Aorta (tissue), 5 donors: ENCODE results near the gene ELFN1. TPM values are rescaled to one million over a fixed set of nuclear protein-coding genes. Genes with fewer than 3 reads are reported as not detected.

Experiments
- ATAC-seq: fragments of 200-7000 bp; cut with Tn5 transposase; one replicate; pipeline ENCODE4 v1.9.1; 2022; ENCODE audit warnings: moderate library complexity; ENCODE audit not compliant: low FRiP score
- DNase-seq, 2 donors: peaks; one replicate each; pipeline ENCODE4 v3.0.0-alpha.2; 2020
- H3K27ac ChIP-seq, 2 donors: one replicate each; pipeline ENCODE4 v1.5.1; 2013; ENCODE audit warnings: low read length in 2 of 2, mild to moderate bottlenecking in 2 of 2, moderate library complexity in 2 of 2, control low read depth in 1 of 2, inconsistent platforms in 1 of 2, low read depth in 1 of 2
- H3K27me3 ChIP-seq, 2 donors: one replicate each; pipeline ENCODE4 v1.6.1; 2013; ENCODE audit warnings: control low read depth in 1 of 2, low read length in 1 of 2, mild to moderate bottlenecking in 1 of 2, moderate library complexity in 1 of 2; ENCODE audit not compliant: insufficient read depth in 2 of 2, control insufficient read depth in 1 of 2
- H3K36me3 ChIP-seq, 2 donors: one replicate each; pipeline ENCODE4 v1.6.1; 2013; ENCODE audit warnings: control low read depth in 1 of 2, low read length in 1 of 2, mild to moderate bottlenecking in 1 of 2; ENCODE audit not compliant: insufficient read depth in 2 of 2, control insufficient read depth in 1 of 2
- H3K4me1 ChIP-seq, 2 donors: one replicate each; pipeline ENCODE4 v1.6.1; 2013; ENCODE audit warnings: low read length in 2 of 2, control low read depth in 1 of 2, mild to moderate bottlenecking in 1 of 2, moderate library complexity in 1 of 2; ENCODE audit not compliant: insufficient read depth in 2 of 2, control insufficient read depth in 1 of 2
- H3K4me3 ChIP-seq, 2 donors: one replicate each; pipeline ENCODE4 v1.5.1; 2013; ENCODE audit warnings: low read length in 2 of 2, control low read depth in 1 of 2, mild to moderate bottlenecking in 1 of 2
- H3K9me3 ChIP-seq: one replicate; pipeline ENCODE4 v1.6.1; 2013; ENCODE audit warnings: mild to moderate bottlenecking, low read length; ENCODE audit not compliant: control insufficient read depth
- WGBS, 2 donors: extraction: QIAGEN DNeasy Blood & Tissue Kit; methylation state at CpG; one replicate each; pipeline ENCODE4 v1.1.7; 2013; 5-methylcytosine and 5-hydroxymethylcytosine counted together
- intact Hi-C, 2 donors: fragments of 100-400 bp; cut with DNase I; formaldehyde crosslinking; loops; one replicate each; pipeline versions ENCODE4 v1.14.2 to v1.15.0; 2022
- polyA plus RNA-seq, 2 donors: library from polyadenylated mRNA; stranded (reverse); fragments of 200-250 nt; gene quantifications; one replicate each; pipeline ENCODE4 v1.2.3, GENCODE V29; 2013
- total RNA-seq, 2 donors: library from RNA; stranded (reverse); fragmentation: NEBNext Ultra II Directional; extraction: Animal tissue kit (Norgen Biotek cat#: 25700); gene quantifications; one replicate each; pipeline ENCODE4 v1.2.1, GENCODE V29; 2021
- donor health status: healthy with polysubstance abuse.
- donor health status: Bipolar disorder and iron deficiency.
- donor health status: DM: no; HTN: no; CAD: no.
- donor health status: DM: no; HTN: no; CAD: no.
- donor health status: DM: yes; HTN: yes; CAD: no.

ELFN1 gene
- total and polyA plus RNA-seq, 4 donors, result 0.13 to 4.8 (median 1.2) TPM; not detected in 1

DNA sequence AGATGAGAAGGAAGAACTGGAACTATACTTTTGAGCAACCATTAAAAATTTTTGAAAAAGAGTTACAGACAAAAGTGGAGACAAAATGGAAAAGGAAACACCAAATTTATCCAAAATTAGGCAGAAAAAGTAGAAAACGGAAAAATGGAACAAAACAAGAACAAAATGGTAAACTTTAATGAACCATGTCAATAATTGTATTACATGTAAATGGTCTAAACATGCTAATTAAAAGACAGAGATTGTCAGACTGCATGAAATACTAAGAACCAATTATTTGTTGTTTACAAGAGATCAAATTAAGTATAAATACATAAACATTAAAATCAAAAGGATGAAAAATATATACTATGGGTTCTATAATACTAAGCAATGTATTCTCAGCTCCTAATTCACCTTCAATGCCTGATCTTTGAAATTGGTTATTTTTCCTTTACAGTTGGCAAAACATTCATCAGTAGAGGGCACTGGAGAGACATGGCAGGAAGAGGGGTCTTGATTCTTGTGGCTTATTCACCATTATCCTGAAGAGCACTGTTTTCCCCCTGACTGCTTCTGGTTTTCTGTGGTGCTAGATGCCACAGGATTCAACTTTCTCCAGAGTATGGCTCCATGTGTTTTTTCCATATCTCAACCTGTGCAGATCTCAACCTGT is 124.9 kb downstream of the ELFN1 start:
- Histone ChIP-seq H3K27ac (no peak overlapping the region), H3K9me3 (peaks cover 11% of the 10 kb centered on the region), H3K27me3 (no peaks in the 10 kb centered on the region), H3K36me3 (no peaks in the 10 kb centered on the region), H3K4me3 (no peak overlapping the region), H3K4me1 (no peaks in the 10 kb centered on the region)
- intact Hi-C loops, result no loop called here
- WGBS, 2 donors, result 12 to 18% methylated on average over 1 of the region's 1 CpG
- ATAC-seq (no peak), DNase-seq (no peak)

Other genes starting within 250 kb of the ELFN1 start
- gene MICALL2, start 210.8 kb upstream of the ELFN1 start, total RNA-seq, result 10 to 100 TPM; 41.7 to 70.3 TPM
- 100 to 1,000 TPM in 1 of 2 donors, 10 to 100 TPM in 1; 57.7 to 346 TPM for gene MICALL2, start 210.8 kb upstream of the ELFN1 start, polyA plus RNA-seq
- gene INTS1, start 165.9 kb upstream of the ELFN1 start, total RNA-seq, result 10 to 100 TPM; 56.4 to 77.9 TPM
- gene INTS1, start 165.9 kb upstream of the ELFN1 start, polyA plus RNA-seq, result 100 to 1,000 TPM in 1 of 2 donors, 10 to 100 TPM in 1; 17.2 to 109 TPM
- 100 to 1,000 TPM in 1 of 2 donors, 10 to 100 TPM in 1; 86.3 to 131 TPM for gene MAFK, start 139.6 kb upstream of the ELFN1 start, total RNA-seq
- gene MAFK, start 139.6 kb upstream of the ELFN1 start, polyA plus RNA-seq, result 100 to 1,000 TPM in 1 of 2 donors, 10 to 100 TPM in 1; 85.4 to 106 TPM
- gene TMEM184A, start 114.1 kb upstream of the ELFN1 start, total RNA-seq, result under 1 TPM in 1 of 2 donors, not detected in 1; 0.06 TPM
- 1 to 10 TPM in 1 of 2 donors, under 1 TPM in 1; 0.84 to 6.1 TPM for gene TMEM184A, start 114.1 kb upstream of the ELFN1 start, polyA plus RNA-seq
- gene PSMG3, start 100.2 kb upstream of the ELFN1 start, total RNA-seq, result 10 to 100 TPM; 14.1 to 18.9 TPM
- 10 to 100 TPM; 42.9 to 45.2 TPM for gene PSMG3, start 100.2 kb upstream of the ELFN1 start, polyA plus RNA-seq